GM23338 (cell line): ENCODE data around the gene ZNF71. TPM values are rescaled to one million over a fixed set of nuclear protein-coding genes. Genes with fewer than 3 reads are reported as not detected.

Experiments
- ATAC-seq: fragments of 200-7000 bp; cut with Tn5 transposase; 3 replicates; pipeline ENCODE4 v1.9.1; 2020
- DNase-seq: peaks from one replicate; pipeline ENCODE4 v3.0.0-alpha.2; 2015; ENCODE audit warnings: low spot score
- H2AFZ ChIP-seq: fragments of 200-600 bp; sonication (generic); 2 replicates; pipeline ENCODE4 v1.8.0; 2016; ENCODE audit warnings: antibody characterized with exemption, mild to moderate bottlenecking, moderate library complexity
- H3F3A ChIP-seq: fragments of 200-600 bp; sonication (generic); replicated peaks from 2 replicates; pipeline ENCODE4 v1.8.0; 2017; ENCODE audit warnings: antibody characterized with exemption, mixed run types, low read depth
- H3K27ac ChIP-seq: fragments of 200-600 bp; sonication (generic); 2 replicates; pipeline ENCODE4 v1.6.1; 2016; ENCODE audit warnings: low read depth
- H3K27me3 ChIP-seq: fragments of 200-600 bp; sonication (generic); 2 replicates; pipeline ENCODE4 v1.8.0; 2016; ENCODE audit warnings: mild to moderate bottlenecking, mixed run types, moderate library complexity; ENCODE audit not compliant: insufficient read depth
- H3K36me3 ChIP-seq: fragments of 200-600 bp; sonication (generic); 2 replicates; pipeline ENCODE4 v1.8.0; 2016; ENCODE audit warnings: mild to moderate bottlenecking; ENCODE audit not compliant: insufficient read depth
- H3K4me1 ChIP-seq: fragments of 200-600 bp; sonication (generic); 2 replicates; pipeline ENCODE4 v1.8.0; 2016; ENCODE audit warnings: mild to moderate bottlenecking, moderate library complexity; ENCODE audit not compliant: insufficient read depth
- H3K4me2 ChIP-seq: fragments of 200-600 bp; sonication (generic); 2 replicates; pipeline ENCODE4 v1.7.1; 2017; ENCODE audit warnings: mixed run types
- H3K4me3 ChIP-seq: fragments of 200-600 bp; sonication (generic); 2 replicates; pipeline ENCODE4 v1.6.1; 2016; ENCODE audit warnings: mixed run types
- H3K79me2 ChIP-seq: fragments of 200-600 bp; sonication (generic); replicated peaks from 2 replicates; pipeline ENCODE4 v1.8.0; 2017; ENCODE audit warnings: mild to moderate bottlenecking; ENCODE audit not compliant: insufficient read depth
- H3K9me2 ChIP-seq: fragments of 200-600 bp; sonication (generic); 2 replicates; pipeline ENCODE4 v1.8.0; 2017; ENCODE audit not compliant: insufficient read depth
- H4K20me1 ChIP-seq: fragments of 200-600 bp; sonication (generic); replicated peaks from 2 replicates; pipeline ENCODE4 v1.8.0; 2017; ENCODE audit warnings: mild to moderate bottlenecking; ENCODE audit not compliant: insufficient read depth
- H3K27ac Mint-ChIP-seq: 2 replicates; pipeline ENCODE4 v1.8.0; 2020; ENCODE audit warnings: inconsistent platforms, mild to moderate bottlenecking, moderate library complexity, mixed read lengths
- H3K27me3 Mint-ChIP-seq: 3 replicates; pipeline ENCODE4 v1.8.0; 2022; ENCODE audit warnings: low read depth, mild to moderate bottlenecking, moderate library complexity, mixed read lengths, inconsistent platforms; ENCODE audit not compliant: insufficient read depth, poor library complexity
- H3K36me3 Mint-ChIP-seq: 3 replicates; pipeline ENCODE4 v1.8.0; 2021; ENCODE audit warnings: low read depth, mild to moderate bottlenecking, inconsistent platforms, moderate library complexity, mixed read lengths
- H3K4me1 Mint-ChIP-seq: 3 replicates; pipeline ENCODE4 v1.8.0; 2020; ENCODE audit warnings: mild to moderate bottlenecking, inconsistent platforms, mixed read lengths
- H3K4me3 Mint-ChIP-seq: 3 replicates; pipeline ENCODE4 v1.8.0; 2021; ENCODE audit warnings: moderate library complexity, mild to moderate bottlenecking, inconsistent platforms, mixed read lengths
- H3K9me3 Mint-ChIP-seq: 3 replicates; pipeline ENCODE4 v1.8.0; 2020; ENCODE audit warnings: moderate library complexity, mild to moderate bottlenecking, inconsistent platforms, mixed read lengths
- JUNB ChIP-seq: IDR thresholded peaks from one replicate; pipeline ENCODE4 v1.6.1; 2016; ENCODE audit warnings: antibody characterized with exemption; ENCODE audit not compliant: unreplicated experiment
- NANOG ChIP-seq: IDR thresholded peaks from 2 replicates; pipeline ENCODE4 v1.6.1; 2016; ENCODE audit warnings: antibody characterized with exemption, borderline replicate concordance
- POLR2AphosphoS5 ChIP-seq: IDR thresholded peaks from 2 replicates; pipeline ENCODE4 v1.6.1; 2016; ENCODE audit warnings: antibody characterized with exemption, low read depth
- ZNF331 ChIP-seq: fragments of 250-450 bp; sonication (Bioruptor Pico); IDR thresholded peaks from 2 replicates; pipeline ENCODE4 v1.5.0; 2020; ENCODE audit warnings: low read depth, mild to moderate bottlenecking, moderate library complexity
- ZNF462 ChIP-seq: fragments of 250-450 bp; sonication (Bioruptor Pico); IDR thresholded peaks from 2 replicates; pipeline ENCODE4 v1.5.0; 2020; ENCODE audit warnings: mild to moderate bottlenecking, moderate library complexity
- polyA plus RNA-seq: library from polyadenylated mRNA; unstranded; fragments of >200 nt; fragmentation: Nextera tagmentation; extraction: Ambion mirVana; gene quantifications from 2 replicates; pipeline ENCODE4 v1.2.1, GENCODE V29; 2016
- total RNA-seq: library from RNA; depleted of rRNA; stranded (reverse); fragments of >200 nt; shearing (Covaris generic); gene quantifications from 2 replicates; pipeline ENCODE4 v1.2.3, GENCODE V29; 2014

ZNF71 gene
- total and polyA plus RNA-seq, 2 experiments from 2014 or later = 4.7 to 13.2 TPM

GRCh38 chr19:56660381-56661107 is 65.4 kb downstream of the ZNF71 start (continued):
- TF ChIP-seq ZNF462 (CRISPR knock-in tag) (no peak), POLR2AphosphoS5 (no peak), ZNF331 (CRISPR knock-in tag) (no peak), NANOG (no peak)

- Histone ChIP-seq H4K20me1 (no peaks in the 10 kb centered on the region), H3K4me2 (no peak overlapping the region), H3K9me2 (no peaks in the 10 kb centered on the region), H3K36me3 (no peaks in the 10 kb centered on the region), H3F3A (no peaks in the 10 kb centered on the region), H2AFZ (no peak overlapping the region), H3K4me1 (no peaks in the 10 kb centered on the region), H3K27ac (no peak overlapping the region), H3K27me3 (no peaks in the 10 kb centered on the region), H3K4me3 (no peak overlapping the region), H3K79me2 (no peaks in the 10 kb centered on the region)
- no peak for ATAC-seq
- no peak for DNase-seq
- Mint-ChIP-seq H3K4me3 (no peak overlapping the region), H3K36me3 (peaks cover 43% of the 10 kb centered on the region), H3K9me3 (peaks cover 94% of the 10 kb centered on the region), H3K4me1 (no peaks in the 10 kb centered on the region), H3K27ac (no peak overlapping the region), H3K27me3 (peaks cover 12% of the 10 kb centered on the region)
- TF ChIP-seq JUNB = no peak
Observed at GRCh38 chr19:56661248-56661647, 66.1 kb downstream of the ZNF71 start.
